Natural killer cell treated with Interleukin-12 subunit alpha and Interleukin-12 subunit beta and Interleukin-15 and Interleukin-18, amount 100 ng/mL, for 72 hours (primary cell): ENCODE results near the gene TBC1D1. TPM values are rescaled to one million over a fixed set of nuclear protein-coding genes. Genes with fewer than 3 reads are reported as not detected.

Experiments
- ATAC-seq, 2 donors: fragments of 150-1000 bp; cut with Tn5 transposase in 1 of 2; sonication (Bioruptor Pico), chemical (Tn5 transposase) in 1 of 2; 2 replicates each; pipeline ENCODE4 v1.10.0; 2021
- DNase-seq: peaks from one replicate; pipeline ENCODE4 v3.0.0; 2022; ENCODE audit warnings: low spot score
- H3K27ac Mint-ChIP-seq, 2 donors: 1 replicate in 1 of 2; 2 replicates in 1 of 2; pipeline ENCODE4 v1.8.0; 2022; ENCODE audit warnings: mixed read lengths in 2 of 2, mild to moderate bottlenecking in 1 of 2, moderate library complexity in 1 of 2
- H3K27me3 Mint-ChIP-seq, 2 donors: 1 replicate in 1 of 2; 2 replicates in 1 of 2; pipeline ENCODE4 v1.8.0; 2022; ENCODE audit warnings: mixed read lengths in 2 of 2
- H3K36me3 Mint-ChIP-seq: one replicate; pipeline ENCODE4 v1.8.0; 2022; ENCODE audit warnings: mixed read lengths
- H3K4me1 Mint-ChIP-seq, 2 donors: 1 replicate in 1 of 2; 2 replicates in 1 of 2; pipeline ENCODE4 v1.8.0; 2022; ENCODE audit warnings: low read depth in 2 of 2, mixed read lengths in 2 of 2, mild to moderate bottlenecking in 1 of 2
- H3K4me3 Mint-ChIP-seq: one replicate; pipeline ENCODE4 v1.8.0; 2022; ENCODE audit warnings: mixed read lengths
- H3K9me3 Mint-ChIP-seq: 2 replicates; pipeline ENCODE4 v1.8.0; 2022; ENCODE audit warnings: mixed read lengths
- total RNA-seq, 2 donors: library from RNA; stranded (reverse); gene quantifications; one replicate each; pipeline ENCODE4 v1.2.3, GENCODE V29; 2022

The TBC1D1 gene
- total RNA-seq, 2 donors from 2014 or later, result 47.9 to 66.6 TPM

GRCh38 chr4:38113132-38113531 lies 222.2 kb downstream of the TBC1D1 start:
- ATAC-seq (no peak), DNase-seq (no peak)
- Mint-ChIP-seq H3K27me3 (no peaks in the 10 kb centered on the region), H3K9me3 (no peaks in the 10 kb centered on the region), H3K36me3 (peaks cover 11% of the 10 kb centered on the region), H3K4me3 (no peak overlapping the region), H3K27ac (no peak overlapping the region), H3K4me1 (peaks cover 1 to 5% of the 10 kb centered on the region in 2 donors)

- no peak for DNase-seq
- Mint-ChIP-seq H3K4me3 (no peak overlapping the region), H3K36me3 (peaks cover 10% of the 10 kb centered on the region), H3K4me1 (peaks cover 3 to 5% of the 10 kb centered on the region in 2 donors), H3K9me3 (no peaks in the 10 kb centered on the region), H3K27ac (no peak overlapping the region), H3K27me3 (no peaks in the 10 kb centered on the region)
- ATAC-seq, result no peak
These were observed 222.7 kb downstream of the TBC1D1 start for GRCh38 chr4:38113551-38113950.

- ATAC-seq, result no peak
- H3K4me3 Mint-ChIP-seq, result no peak overlapping the region
- peaks cover 5% of the 10 kb centered on the region in 2 donors for H3K4me1 Mint-ChIP-seq
- H3K27me3 Mint-ChIP-seq, result no peaks in the 10 kb centered on the region
- H3K27ac Mint-ChIP-seq, result no peak overlapping the region
- no peak for DNase-seq
- H3K9me3 Mint-ChIP-seq, result no peaks in the 10 kb centered on the region
- peaks cover 12% of the 10 kb centered on the region for H3K36me3 Mint-ChIP-seq
These were observed 223.7 kb downstream of the TBC1D1 start for GRCh38 chr4:38114386-38115150.

DNA sequence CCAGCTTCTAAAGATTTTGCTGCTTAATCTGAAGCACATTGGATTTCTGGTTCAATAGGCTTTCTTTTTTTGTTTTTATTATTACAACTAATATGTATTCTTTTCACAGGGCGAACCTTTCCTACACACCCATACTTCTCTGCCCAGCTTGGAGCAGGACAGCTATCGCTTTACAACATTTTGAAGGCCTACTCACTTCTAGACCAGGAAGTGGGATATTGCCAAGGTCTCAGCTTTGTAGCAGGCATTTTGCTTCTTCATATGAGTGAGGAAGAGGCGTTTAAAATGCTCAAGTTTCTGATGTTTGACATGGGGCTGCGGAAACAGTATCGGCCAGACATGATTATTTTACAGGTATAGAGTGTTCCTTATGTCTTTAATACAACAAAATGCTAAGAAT lies 224.7 kb downstream of the TBC1D1 start:
- Mint-ChIP-seq H3K27me3 (no peaks in the 10 kb centered on the region), H3K36me3 (peaks cover 15% of the 10 kb centered on the region), H3K4me1 (peaks cover 5% of the 10 kb centered on the region in 2 donors), H3K9me3 (no peaks in the 10 kb centered on the region), H3K4me3 (no peak overlapping the region), H3K27ac (no peak overlapping the region)
- DNase-seq, result no peak
- ATAC-seq, result no peak

DNA sequence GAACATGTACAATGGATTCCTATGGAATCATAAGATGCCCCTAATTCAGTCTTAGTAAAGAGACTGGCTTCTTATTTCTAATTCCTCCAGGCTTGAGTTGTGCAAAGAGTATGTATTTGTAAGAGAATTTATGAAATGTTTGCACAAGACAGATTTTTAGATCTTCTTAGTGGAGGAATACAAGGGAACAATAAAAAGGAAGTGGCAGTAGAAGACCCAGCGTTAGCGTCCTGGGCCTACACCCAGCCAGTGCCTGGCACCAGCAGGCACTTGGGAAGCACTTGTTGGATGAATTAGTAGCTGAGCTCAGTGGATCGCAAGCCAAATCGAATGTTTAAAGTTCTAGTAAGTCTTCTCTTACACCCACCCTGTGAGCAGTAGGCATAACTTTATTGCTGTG lies 226.7 kb downstream of the TBC1D1 start:
- H3K36me3 Mint-ChIP-seq, result peaks cover 24% of the 10 kb centered on the region
- no peak overlapping the region for H3K27ac Mint-ChIP-seq
- H3K9me3 Mint-ChIP-seq, result no peaks in the 10 kb centered on the region
- H3K4me1 Mint-ChIP-seq, result peaks cover 5% of the 10 kb centered on the region in 2 donors
- ATAC-seq (no peak), DNase-seq (no peak)
- H3K27me3 Mint-ChIP-seq, result no peaks in the 10 kb centered on the region
- H3K4me3 Mint-ChIP-seq, result no peak overlapping the region

- Mint-ChIP-seq H3K4me3 (no peak overlapping the region), H3K27me3 (no peaks in the 10 kb centered on the region), H3K27ac (no peak overlapping the region), H3K36me3 (peaks cover 25% of the 10 kb centered on the region), H3K4me1 (peaks cover 5 to 13% of the 10 kb centered on the region in 2 donors), H3K9me3 (no peaks in the 10 kb centered on the region)
- DNase-seq, result no peak
- no peak for ATAC-seq
These were observed 228.9 kb downstream of the TBC1D1 start for GRCh38 chr4:38119668-38120385.

- no peak overlapping the region for H3K27ac Mint-ChIP-seq
These were observed 229.9 kb downstream of the TBC1D1 start for GRCh38 chr4:38120772-38121171.

GRCh38 chr4:38122060-38122459 lies 231.2 kb downstream of the TBC1D1 start:
- no peak overlapping the region for H3K27ac Mint-ChIP-seq
- DNase-seq (no peak), ATAC-seq (no peak)
- H3K4me3 Mint-ChIP-seq, result no peak overlapping the region
- H3K27me3 Mint-ChIP-seq, result no peaks in the 10 kb centered on the region
- H3K9me3 Mint-ChIP-seq, result no peaks in the 10 kb centered on the region
- peaks cover 5 to 8% of the 10 kb centered on the region in 2 donors for H3K4me1 Mint-ChIP-seq
- peaks cover 25% of the 10 kb centered on the region for H3K36me3 Mint-ChIP-seq

More at GRCh38 chr4:38120772-38121171, 229.9 kb downstream of the TBC1D1 start:
- ATAC-seq (no peak), DNase-seq (no peak)
- Mint-ChIP-seq H3K9me3 (no peaks in the 10 kb centered on the region), H3K36me3 (peaks cover 32% of the 10 kb centered on the region), H3K27me3 (no peaks in the 10 kb centered on the region), H3K4me1 (peaks cover 5 to 13% of the 10 kb centered on the region in 2 donors), H3K4me3 (no peak overlapping the region)

GRCh38 chr4:38123555-38123954 lies 232.7 kb downstream of the TBC1D1 start:
- no peaks in the 10 kb centered on the region for H3K27me3 Mint-ChIP-seq
- H3K4me1 Mint-ChIP-seq, result peaks cover 10 to 18% of the 10 kb centered on the region in 2 donors
- DNase-seq (no peak), ATAC-seq (no peak)
- H3K27ac Mint-ChIP-seq, result no peak overlapping the region
- H3K9me3 Mint-ChIP-seq, result no peaks in the 10 kb centered on the region
- H3K36me3 Mint-ChIP-seq, result peaks cover 23% of the 10 kb centered on the region
- no peak overlapping the region for H3K4me3 Mint-ChIP-seq

DNA sequence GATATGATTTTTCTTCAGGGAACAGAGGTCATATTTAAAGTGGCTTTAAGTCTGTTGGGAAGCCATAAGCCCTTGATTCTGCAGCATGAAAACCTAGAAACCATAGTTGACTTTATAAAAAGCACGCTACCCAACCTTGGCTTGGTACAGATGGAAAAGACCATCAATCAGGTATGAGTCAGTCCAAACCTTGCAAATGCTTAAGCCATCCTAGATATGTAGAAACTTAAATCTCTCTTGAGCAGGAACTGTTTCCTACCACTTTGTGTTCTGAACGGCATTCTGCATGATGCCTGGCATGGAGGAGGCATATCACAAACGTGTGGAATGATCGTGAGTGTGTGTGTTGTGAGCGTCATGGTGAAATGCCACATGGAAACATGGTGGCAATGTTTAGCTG lies 234.1 kb downstream of the TBC1D1 start:
- DNase-seq (no peak), ATAC-seq (no peak)
- Mint-ChIP-seq H3K4me1 (peaks cover 21 to 32% of the 10 kb centered on the region in 2 donors), H3K27ac (no peak overlapping the region), H3K9me3 (no peaks in the 10 kb centered on the region), H3K36me3 (peaks cover 20% of the 10 kb centered on the region), H3K4me3 (no peak overlapping the region), H3K27me3 (no peaks in the 10 kb centered on the region)

DNA sequence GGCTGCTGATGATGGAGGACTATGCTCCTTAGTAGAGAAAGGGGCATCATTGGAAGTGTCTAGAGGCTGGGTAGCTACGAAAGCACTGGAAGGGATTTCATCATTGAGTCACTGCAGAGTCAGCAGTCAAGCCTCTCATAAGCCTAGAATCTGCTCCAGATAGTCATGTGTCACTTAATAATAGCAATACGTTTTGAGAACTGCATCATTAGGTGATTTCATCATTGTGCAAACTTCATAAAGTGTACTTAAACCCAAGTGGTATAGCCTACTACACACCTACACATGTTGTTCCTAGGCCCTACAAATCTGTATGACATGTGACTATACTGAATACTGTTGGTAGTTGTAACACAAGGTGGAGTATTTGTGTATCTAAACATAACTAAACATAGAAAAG lies 234.9 kb downstream of the TBC1D1 start:
- Mint-ChIP-seq H3K27me3 (no peaks in the 10 kb centered on the region), H3K36me3 (peaks cover 15% of the 10 kb centered on the region), H3K4me3 (no peak overlapping the region), H3K4me1 (peaks cover 25 to 40% of the 10 kb centered on the region in 2 donors), H3K9me3 (no peaks in the 10 kb centered on the region), H3K27ac (no peak overlapping the region)
- ATAC-seq, result no peak
- no peak for DNase-seq

DNA sequence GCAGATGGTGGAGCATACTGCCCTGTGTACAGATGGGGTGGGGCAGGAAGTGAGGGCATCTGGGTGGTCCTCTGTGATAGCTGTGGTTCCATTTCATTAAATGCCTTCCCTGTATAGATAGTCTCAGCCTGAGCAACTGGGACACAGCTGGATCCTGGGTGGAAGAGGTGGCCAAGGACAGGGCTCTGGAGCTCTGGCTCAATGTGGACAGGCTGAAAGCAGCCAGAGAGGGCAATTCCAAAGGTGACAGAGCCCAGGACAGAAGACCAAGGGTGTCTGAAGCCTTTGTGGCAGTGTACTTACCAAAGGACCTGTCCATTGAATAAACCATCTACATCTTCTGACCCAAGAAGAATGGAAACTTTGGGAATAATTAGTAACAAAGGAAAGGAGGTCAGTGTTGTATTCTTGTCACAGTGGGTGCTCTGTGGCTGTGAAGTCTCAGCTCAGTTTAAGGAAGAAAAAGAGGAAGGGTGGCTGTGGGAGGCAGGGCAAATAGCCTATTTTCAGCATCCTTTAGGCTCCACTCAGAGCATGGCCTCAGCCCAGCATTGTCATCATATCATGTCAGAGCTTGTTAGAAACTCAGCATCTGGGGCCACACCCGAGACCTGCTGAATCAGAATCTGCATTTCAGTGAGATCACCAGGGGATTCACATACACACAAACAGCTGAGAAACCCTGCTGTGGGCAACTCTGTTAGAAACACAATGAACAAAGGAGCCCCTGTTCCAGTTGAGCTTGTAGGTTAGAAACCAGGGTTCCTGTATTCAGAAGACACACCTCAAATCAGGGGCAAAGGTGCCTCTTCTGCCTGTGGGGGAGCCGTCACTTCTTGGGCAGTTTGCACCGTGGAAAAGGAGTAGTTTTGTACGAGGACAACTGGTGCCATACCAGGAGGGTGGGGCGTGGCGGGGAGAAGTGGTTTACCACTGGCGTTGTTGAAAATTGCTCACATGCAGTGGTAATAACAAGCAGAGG lies 237.9 kb downstream of the TBC1D1 start:
- Mint-ChIP-seq H3K36me3 (peaks cover 17% of the 10 kb centered on the region), H3K4me1 (peaks cover 53 to 62% of the 10 kb centered on the region in 2 donors), H3K9me3 (no peaks in the 10 kb centered on the region), H3K4me3 (peak overlapping the region; percentile 61), H3K27me3 (no peaks in the 10 kb centered on the region), H3K27ac (peak overlapping the region; percentile 90 to 92)
- DNase-seq (peak; percentile 74), ATAC-seq (peak; percentile 74 to 85)

- H3K36me3 Mint-ChIP-seq, result peaks cover 21% of the 10 kb centered on the region
- peak overlapping the region; percentile 61 for H3K4me3 Mint-ChIP-seq
- ATAC-seq, result no peak
- no peak for DNase-seq
- no peaks in the 10 kb centered on the region for H3K9me3 Mint-ChIP-seq
- H3K27ac Mint-ChIP-seq, result peak overlapping the region; percentile 90 to 92
- H3K27me3 Mint-ChIP-seq, result no peaks in the 10 kb centered on the region
- peaks cover 53 to 67% of the 10 kb centered on the region in 2 donors for H3K4me1 Mint-ChIP-seq
These were observed 238.8 kb downstream of the TBC1D1 start for GRCh38 chr4:38129460-38130227.
